GM10248 (cell line): ENCODE data around the gene WNT4.

Source experiments
- CTCF ChIA-PET: fragments of 300-600 bp; sonication (Branson Sonifier 250); formaldehyde crosslinking; extraction: SDS; loops from one replicate; lab custom pipeline; 2021; ENCODE audit warnings: antibody characterized with exemption; lab: Yijun Ruan, JAX
- POLR2A ChIA-PET: fragments of 350-650 bp; sonication (Branson Sonifier 250); formaldehyde crosslinking; extraction: SDS; loops from one replicate; lab custom pipeline; 2020; ENCODE audit warnings: antibody characterized with exemption; lab: Yijun Ruan, JAX
- DNase-seq: peaks from one replicate; pipeline ENCODE4 v3.0.0; 2012; ENCODE audit errors: extremely low spot score
- TF ChIP-seq, protein P1 (sequence below): IDR thresholded peaks from 2 replicates; pipeline ENCODE4 v1.5.1; 2012; ENCODE audit warnings: mild to moderate bottlenecking, low read depth; ENCODE audit errors: extremely low read depth, missing control alignments, control extremely low read depth

WNT4 gene

GRCh38 chr1:22115286-22115685, 27.6 kb downstream of the WNT4 start:
- TF ChIP-seq, protein P1, sequence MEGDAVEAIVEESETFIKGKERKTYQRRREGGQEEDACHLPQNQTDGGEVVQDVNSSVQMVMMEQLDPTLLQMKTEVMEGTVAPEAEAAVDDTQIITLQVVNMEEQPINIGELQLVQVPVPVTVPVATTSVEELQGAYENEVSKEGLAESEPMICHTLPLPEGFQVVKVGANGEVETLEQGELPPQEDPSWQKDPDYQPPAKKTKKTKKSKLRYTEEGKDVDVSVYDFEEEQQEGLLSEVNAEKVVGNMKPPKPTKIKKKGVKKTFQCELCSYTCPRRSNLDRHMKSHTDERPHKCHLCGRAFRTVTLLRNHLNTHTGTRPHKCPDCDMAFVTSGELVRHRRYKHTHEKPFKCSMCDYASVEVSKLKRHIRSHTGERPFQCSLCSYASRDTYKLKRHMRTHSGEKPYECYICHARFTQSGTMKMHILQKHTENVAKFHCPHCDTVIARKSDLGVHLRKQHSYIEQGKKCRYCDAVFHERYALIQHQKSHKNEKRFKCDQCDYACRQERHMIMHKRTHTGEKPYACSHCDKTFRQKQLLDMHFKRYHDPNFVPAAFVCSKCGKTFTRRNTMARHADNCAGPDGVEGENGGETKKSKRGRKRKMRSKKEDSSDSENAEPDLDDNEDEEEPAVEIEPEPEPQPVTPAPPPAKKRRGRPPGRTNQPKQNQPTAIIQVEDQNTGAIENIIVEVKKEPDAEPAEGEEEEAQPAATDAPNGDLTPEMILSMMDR = no peak
- ChIA-PET POLR2A (no interaction called here), CTCF (interaction anchor here (1.2 to 2.8 kb wide), 3 partner anchors 9 to 304 kb away, joined by 3 to 19 read pairs (median 4); no protein-coding TSS in a partner anchor)
- no peak for DNase-seq

DNA sequence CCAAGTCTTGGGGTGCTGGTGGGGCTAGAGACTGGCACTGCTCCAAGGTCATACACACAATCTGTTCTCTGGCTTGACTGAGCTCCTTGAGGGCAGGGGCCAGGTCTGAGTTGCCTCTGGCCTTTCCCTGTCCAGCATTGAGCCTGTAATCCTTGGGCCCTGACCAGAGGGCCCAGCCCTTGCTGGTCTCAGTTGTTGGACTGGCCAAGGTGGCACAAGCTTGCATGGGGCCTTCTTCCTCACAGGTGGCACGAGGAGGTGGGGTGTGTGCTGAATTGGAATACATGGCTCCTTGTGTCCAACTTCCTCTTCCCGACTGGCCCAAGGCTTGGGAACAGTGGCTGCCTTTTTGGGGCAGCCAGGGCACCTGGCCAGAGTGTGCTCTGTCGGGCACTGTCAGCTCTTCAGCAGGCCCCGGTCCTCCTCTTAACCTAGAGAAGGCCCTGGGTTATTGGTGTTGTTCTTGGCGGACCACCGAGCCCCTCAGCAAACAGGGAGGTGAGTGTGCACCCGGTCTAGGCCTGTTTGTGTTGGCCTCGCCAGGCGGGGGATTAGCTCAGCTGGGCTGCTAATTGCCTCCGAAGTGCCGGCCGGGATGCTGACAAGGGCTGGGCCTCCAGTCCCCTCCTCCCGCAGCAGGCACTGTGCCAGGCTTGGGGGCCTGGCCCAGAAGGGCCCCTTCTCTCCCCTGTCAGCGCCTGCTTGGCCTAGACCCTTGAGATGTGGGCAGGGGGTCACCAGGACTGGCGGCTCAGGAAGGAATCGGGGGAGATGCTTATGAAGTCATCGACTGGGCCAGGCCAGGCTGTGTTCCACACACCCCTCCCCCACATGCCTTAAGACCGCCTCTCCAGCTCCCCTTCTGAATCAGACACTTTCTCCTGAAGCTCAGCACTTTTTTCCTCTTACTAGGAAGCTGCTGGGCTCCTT, 28.5 kb downstream of the WNT4 start:
- ChIA-PET CTCF (interaction anchor here (1.2 to 2.8 kb wide), 3 partner anchors 9 to 305 kb away, joined by 3 to 19 read pairs (median 4); no protein-coding TSS in a partner anchor), POLR2A (no interaction called here)
- TF ChIP-seq, protein P1 = no peak
- DNase-seq = no peak

GRCh38 chr1:22112554-22112953, 30.3 kb downstream of the WNT4 start:
- TF ChIP-seq, protein P1 = no peak
- no peak for DNase-seq
- POLR2A ChIA-PET = no interaction called here
- CTCF ChIA-PET = interaction anchor here (1.0 to 2.3 kb wide), 3 partner anchors 10 to 84 kb away, joined by 3 to 6 read pairs (median 3); no protein-coding TSS in a partner anchor

GRCh38 chr1:22111620-22112019, 31.3 kb downstream of the WNT4 start:
- POLR2A ChIA-PET = no interaction called here
- DNase-seq = no peak
- TF ChIP-seq, protein P1 = no peak
- CTCF ChIA-PET = interaction anchor here (1.0 to 2.3 kb wide), 4 partner anchors 11 to 305 kb away, joined by 3 to 6 read pairs (median 3); no protein-coding TSS in a partner anchor

- POLR2A ChIA-PET = no interaction called here
- CTCF ChIA-PET = interaction anchor here (1.3 to 2.3 kb wide), 4 partner anchors 12 to 305 kb away, joined by 3 to 6 read pairs (median 5); no protein-coding TSS in a partner anchor
- TF ChIP-seq, protein P1 = no peak
- DNase-seq = no peak
Measured at GRCh38 chr1:22111115-22111514, 31.8 kb downstream of the WNT4 start.

GRCh38 chr1:22110016-22110415, 32.9 kb downstream of the WNT4 start:
- TF ChIP-seq, protein P1 = no peak
- ChIA-PET POLR2A (no interaction called here), CTCF (interaction anchor here (1.0 to 2.5 kb wide), 4 partner anchors 11 to 306 kb away, joined by 4 to 6 read pairs (median 6); no protein-coding TSS in a partner anchor)
- no peak for DNase-seq
